ENCODE data around the gene PMAIP1.

DNA sequence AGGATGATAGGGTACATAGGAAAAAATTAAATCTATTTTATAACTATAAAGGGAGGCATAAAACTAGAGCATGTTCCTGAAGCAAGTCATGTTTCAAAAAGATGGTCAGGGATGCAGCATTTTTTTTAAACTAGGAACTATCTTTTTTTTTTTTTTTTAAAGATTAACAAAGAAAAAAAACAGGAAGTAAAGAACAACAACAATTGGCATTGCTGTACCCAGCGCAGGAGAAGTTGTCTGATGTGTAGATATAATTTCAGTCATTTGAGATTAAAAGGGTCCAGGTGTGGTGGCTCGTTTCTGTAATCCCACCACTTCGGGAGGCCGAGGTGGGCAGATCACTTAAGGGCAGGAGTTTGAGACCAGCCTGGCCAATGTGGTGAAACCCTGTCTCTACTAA lies 41.5 kb downstream of the PMAIP1 start:
- TF ChIP-seq, protein P1, sequence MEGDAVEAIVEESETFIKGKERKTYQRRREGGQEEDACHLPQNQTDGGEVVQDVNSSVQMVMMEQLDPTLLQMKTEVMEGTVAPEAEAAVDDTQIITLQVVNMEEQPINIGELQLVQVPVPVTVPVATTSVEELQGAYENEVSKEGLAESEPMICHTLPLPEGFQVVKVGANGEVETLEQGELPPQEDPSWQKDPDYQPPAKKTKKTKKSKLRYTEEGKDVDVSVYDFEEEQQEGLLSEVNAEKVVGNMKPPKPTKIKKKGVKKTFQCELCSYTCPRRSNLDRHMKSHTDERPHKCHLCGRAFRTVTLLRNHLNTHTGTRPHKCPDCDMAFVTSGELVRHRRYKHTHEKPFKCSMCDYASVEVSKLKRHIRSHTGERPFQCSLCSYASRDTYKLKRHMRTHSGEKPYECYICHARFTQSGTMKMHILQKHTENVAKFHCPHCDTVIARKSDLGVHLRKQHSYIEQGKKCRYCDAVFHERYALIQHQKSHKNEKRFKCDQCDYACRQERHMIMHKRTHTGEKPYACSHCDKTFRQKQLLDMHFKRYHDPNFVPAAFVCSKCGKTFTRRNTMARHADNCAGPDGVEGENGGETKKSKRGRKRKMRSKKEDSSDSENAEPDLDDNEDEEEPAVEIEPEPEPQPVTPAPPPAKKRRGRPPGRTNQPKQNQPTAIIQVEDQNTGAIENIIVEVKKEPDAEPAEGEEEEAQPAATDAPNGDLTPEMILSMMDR (optimal IDR thresholded peaks at IDR 0.05 in 1 of 3, IDR thresholded peaks at IDR 0.05 in 1 of 3, conservative IDR thresholded peaks at IDR 0.05 in 1 of 3; ENCODE audit: extremely low read depth in 1 of 3, insufficient read depth in 2 of 3, low read length in 3 of 3): no peak
- TF ChIP-seq EZH2 (IDR thresholded peaks at IDR 0.05; ENCODE audit: low read length): no peak
